Psoas muscle (tissue), 8 donors: Measurements from ENCODE around the gene LGALS3BP. TPM values are rescaled to one million over a fixed set of nuclear protein-coding genes. Genes with fewer than 3 reads are reported as not detected.

ENCODE experiments used
- ATAC-seq, 4 donors: fragments of 200-7000 bp; cut with Tn5 transposase; one replicate each; pipeline ENCODE4 v1.9.1; 2020; ENCODE audit warnings: moderate library complexity in 3 of 4, mild to moderate bottlenecking in 2 of 4
- DNase-seq, 2 donors: peaks; one replicate each; pipeline ENCODE4 v3.0.0-alpha.2; 2020
- H3K27ac ChIP-seq: fragments of 200-600 bp; one replicate; pipeline ENCODE4 v1.8.0; 2022
- H3K27me3 ChIP-seq, 3 donors: fragments of 200-600 bp in 1 of 3; one replicate each; pipeline versions ENCODE4 v1.6.1 to v1.8.0; 2013 to 2022; ENCODE audit warnings: low read length in 2 of 3, mild to moderate bottlenecking in 2 of 3, moderate library complexity in 1 of 3; ENCODE audit not compliant: insufficient read depth in 3 of 3
- H3K36me3 ChIP-seq, 2 donors: fragments of 200-600 bp in 1 of 2; one replicate each; pipeline versions ENCODE4 v1.6.1 to v1.8.0; 2013 to 2022; ENCODE audit warnings: low read depth in 1 of 2, mild to moderate bottlenecking in 1 of 2, moderate library complexity in 1 of 2; ENCODE audit not compliant: insufficient read depth in 1 of 2
- H3K4me1 ChIP-seq: fragments of 200-600 bp; one replicate; pipeline ENCODE4 v1.8.0; 2022
- H3K4me3 ChIP-seq: fragments of 200-600 bp; one replicate; pipeline ENCODE4 v1.8.0; 2022; ENCODE audit warnings: mild to moderate bottlenecking
- H3K9me3 ChIP-seq: fragments of 200-600 bp; one replicate; pipeline ENCODE4 v1.8.0; 2022
- CTCF ChIP-seq: fragments of 200-600 bp; IDR thresholded peaks from one replicate; pipeline ENCODE4 v1.8.0; 2022; ENCODE audit warnings: antibody characterized with exemption
- WGBS, 3 donors: extraction: QIAGEN DNeasy Blood & Tissue Kit; methylation state at CpG; one replicate each; pipeline versions ENCODE4 v1.1.6 to v1.1.7; 2013; 5-methylcytosine and 5-hydroxymethylcytosine counted together
- intact Hi-C, 2 donors: fragments of 100-400 bp; cut with DNase I; formaldehyde crosslinking; loops; one replicate each; pipeline versions ENCODE4 v1.11.0 to v1.14.2; 2022
- polyA plus RNA-seq, 3 donors: library from polyadenylated mRNA; stranded (reverse); fragments of 200-250 nt; gene quantifications; one replicate each; pipeline ENCODE4 v1.2.3, GENCODE V29; 2013
- total RNA-seq, 4 donors: library from RNA; stranded (reverse); fragmentation: NEBNext Ultra II Directional in 2 of 4; extraction: Animal tissue kit (Norgen Biotek cat#: 25700) in 2 of 4; gene quantifications; one replicate each; pipeline versions ENCODE4 v1.2.1 to v1.2.4, GENCODE V29; 2021 to 2023
- donor health status: healthy with polysubstance abuse.
- donor health status: DM: no; HTN: no; CAD: no; lungs with moderate emphysema.
- donor health status: Bipolar disorder and iron deficiency.
- donor health status: healthy.
- donor health status: DM: yes; HTN: yes; CAD: no.
- donor health status: DM: no; HTN: no; CAD: no.
- donor health status: DM: no; HTN: no; CAD: no.
- donor health status: DM: yes; HTN: yes; CAD: no.

Gene LGALS3BP
- total and polyA plus RNA-seq, 7 donors = 8.9 to 35.5 (median 14.9) TPM

DNA sequence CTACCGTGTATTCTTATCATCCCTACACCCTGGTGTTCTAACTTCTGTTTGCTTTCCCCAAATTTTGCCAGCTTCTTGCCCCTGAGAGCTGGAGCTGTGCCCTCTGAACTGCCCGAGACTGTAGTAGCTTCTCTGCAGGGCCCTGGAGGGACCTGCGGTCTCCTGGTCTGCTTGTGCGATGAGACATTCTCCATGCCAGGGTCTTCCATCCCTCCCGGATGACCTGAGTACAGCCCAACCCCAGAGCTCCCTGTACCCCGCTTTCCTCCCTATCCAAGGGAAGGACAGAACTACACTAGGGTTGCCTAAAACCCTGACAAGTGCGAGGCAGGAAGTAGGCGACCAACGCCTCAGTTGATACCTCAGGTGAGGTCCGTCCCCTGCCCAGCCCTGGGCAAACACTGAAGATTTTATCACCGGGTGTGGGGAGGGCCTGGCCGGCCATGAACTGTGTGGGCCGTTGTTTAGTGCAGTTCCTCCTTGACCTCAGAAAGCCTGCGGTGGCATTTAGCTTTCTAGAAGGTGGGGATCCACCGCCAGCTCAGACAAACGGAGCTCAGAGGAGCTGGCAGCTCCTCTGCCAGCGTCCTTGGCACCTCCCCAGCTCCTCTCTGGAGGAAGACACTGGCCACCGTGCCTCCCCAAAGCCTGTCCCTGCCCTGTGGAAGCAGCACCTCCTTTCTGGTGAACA is 16.2 kb upstream of the LGALS3BP start:
- ATAC-seq (peak; percentile 15 to 80 (median 60)), DNase-seq (peak in 1 of 2 donors; percentile 80)
- H3K27ac ChIP-seq = no peak overlapping the region
- peaks cover 0 to 69% of the 10 kb centered on the region in 2 donors for H3K36me3 ChIP-seq
- 51 to 66% (median 54%) methylated on average over 18 of the region's 18 CpGs for WGBS, 3 donors
- no peaks in the 10 kb centered on the region for H3K27me3 ChIP-seq
- TF ChIP-seq CTCF = no peak
- no peaks in the 10 kb centered on the region for H3K9me3 ChIP-seq
- no peak overlapping the region for H3K4me3 ChIP-seq
- H3K4me1 ChIP-seq = peaks cover 20% of the 10 kb centered on the region
- intact Hi-C loops = no loop called here

DNA sequence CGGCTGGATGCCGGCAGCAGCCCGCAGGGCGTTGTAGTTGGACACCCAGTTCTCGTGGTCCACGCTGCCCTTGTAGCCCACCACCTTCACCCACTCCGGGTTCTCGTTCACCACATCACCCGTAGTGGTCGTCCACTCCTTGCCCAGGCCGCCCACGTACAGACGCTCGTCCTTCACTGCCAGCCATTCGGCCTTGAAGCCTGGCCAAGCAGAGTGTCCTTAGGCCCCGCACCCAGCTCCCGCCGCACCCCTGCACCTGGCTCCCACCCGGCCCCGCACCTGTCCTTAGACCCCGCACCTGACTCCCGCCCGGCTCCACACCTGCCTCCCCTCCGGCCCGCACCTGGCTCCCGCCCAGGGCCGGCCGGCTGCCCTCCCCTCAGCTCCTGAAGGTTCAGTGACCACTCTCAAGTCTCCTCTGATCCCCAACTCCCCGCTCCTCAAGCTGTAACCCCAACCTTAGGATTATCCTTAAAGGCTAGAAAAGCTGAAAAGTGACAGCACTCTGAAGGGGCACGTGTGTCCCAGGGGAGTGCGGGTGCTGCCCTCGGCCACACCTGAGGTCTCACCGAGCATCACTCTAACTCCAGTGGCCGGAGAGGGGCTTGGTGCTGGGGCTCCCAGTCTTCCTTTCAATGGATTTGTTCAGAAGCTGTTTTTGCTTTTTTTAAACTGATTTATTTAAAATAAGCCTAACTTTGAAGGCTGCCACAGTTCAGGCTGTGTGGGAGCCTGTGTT is 15.5 kb upstream of the LGALS3BP start:
- 90 to 93% (median 91%) methylated on average over 29 to 34 of the region's 34 CpGs for WGBS, 3 donors
- peaks cover 0 to 75% of the 10 kb centered on the region in 2 donors for H3K36me3 ChIP-seq
- no peak for TF ChIP-seq CTCF
- intact Hi-C loops = no loop called here
- no peaks in the 10 kb centered on the region for H3K27me3 ChIP-seq
- no peak overlapping the region for H3K27ac ChIP-seq
- H3K9me3 ChIP-seq = no peaks in the 10 kb centered on the region
- DNase-seq (no peak), ATAC-seq (no peak)
- no peak overlapping the region for H3K4me3 ChIP-seq
- peaks cover 20% of the 10 kb centered on the region for H3K4me1 ChIP-seq

DNA sequence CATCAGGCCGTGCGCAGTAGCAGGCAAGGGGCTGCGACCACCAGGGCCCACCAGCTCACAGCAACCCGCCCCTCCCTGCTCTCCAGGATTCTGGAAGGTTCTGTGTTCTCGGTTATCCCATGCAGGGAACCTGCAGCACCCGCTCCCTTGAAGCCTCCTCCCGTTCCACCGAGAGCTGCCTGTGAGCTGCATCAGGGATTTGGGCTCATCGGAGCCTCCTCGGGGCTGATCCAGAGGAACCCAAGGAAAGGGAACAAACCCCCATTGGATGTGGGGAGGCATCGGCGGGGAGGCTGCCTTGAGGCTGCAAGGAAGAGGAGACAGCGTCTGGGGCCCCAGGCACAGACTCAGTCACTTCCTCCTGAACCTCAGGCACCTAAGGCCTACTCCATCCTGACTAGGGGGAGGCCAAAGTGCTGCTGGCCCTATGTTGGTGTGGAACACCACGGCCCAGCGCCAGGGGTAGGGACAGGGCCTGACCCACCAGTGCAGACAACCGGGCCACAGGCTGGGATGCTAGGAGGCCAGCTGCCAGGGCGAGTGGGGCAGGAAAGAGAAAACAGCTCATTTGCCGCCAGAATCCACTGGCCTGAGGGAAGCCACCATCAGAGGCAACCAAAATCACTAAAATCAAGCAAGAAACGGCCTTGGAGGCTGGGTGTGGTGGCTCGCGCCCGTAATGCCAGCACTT is 14.4 kb upstream of the LGALS3BP start:
- no peak overlapping the region for H3K4me3 ChIP-seq
- intact Hi-C loops = no loop called here
- no peaks in the 10 kb centered on the region for H3K9me3 ChIP-seq
- no peak overlapping the region for H3K27ac ChIP-seq
- TF ChIP-seq CTCF = no peak
- no peak for ATAC-seq
- peaks cover 20% of the 10 kb centered on the region for H3K4me1 ChIP-seq
- no peak for DNase-seq
- WGBS, 3 donors = 92 to 97% (median 96%) methylated on average over 19 to 22 of the region's 22 CpGs
- peaks cover 0 to 69% of the 10 kb centered on the region in 2 donors for H3K36me3 ChIP-seq
- H3K27me3 ChIP-seq = no peaks in the 10 kb centered on the region

- H3K36me3 ChIP-seq = peaks cover 0 to 64% of the 10 kb centered on the region in 2 donors
- peak; percentile 39 to 67 (median 52) for ATAC-seq
- intact Hi-C loops = no loop called here
Measured at GRCh38 chr17:78993241-78993956, 13.7 kb upstream of the LGALS3BP start.

More at GRCh38 chr17:78993241-78993956, 13.7 kb upstream of the LGALS3BP start:
- H3K9me3 ChIP-seq = no peaks in the 10 kb centered on the region
- no peak overlapping the region for H3K4me3 ChIP-seq
- no peak overlapping the region for H3K27ac ChIP-seq
- WGBS, 3 donors = 73 to 74% (median 73%) methylated on average over 48 to 49 of the region's 49 CpGs
- DNase-seq = no peak
- peak; percentile 71 for TF ChIP-seq CTCF
- peaks cover 15% of the 10 kb centered on the region for H3K4me1 ChIP-seq
- H3K27me3 ChIP-seq = no peaks in the 10 kb centered on the region
